ENCODE measurements around the gene KLHL9.

Gene KLHL9

DNA sequence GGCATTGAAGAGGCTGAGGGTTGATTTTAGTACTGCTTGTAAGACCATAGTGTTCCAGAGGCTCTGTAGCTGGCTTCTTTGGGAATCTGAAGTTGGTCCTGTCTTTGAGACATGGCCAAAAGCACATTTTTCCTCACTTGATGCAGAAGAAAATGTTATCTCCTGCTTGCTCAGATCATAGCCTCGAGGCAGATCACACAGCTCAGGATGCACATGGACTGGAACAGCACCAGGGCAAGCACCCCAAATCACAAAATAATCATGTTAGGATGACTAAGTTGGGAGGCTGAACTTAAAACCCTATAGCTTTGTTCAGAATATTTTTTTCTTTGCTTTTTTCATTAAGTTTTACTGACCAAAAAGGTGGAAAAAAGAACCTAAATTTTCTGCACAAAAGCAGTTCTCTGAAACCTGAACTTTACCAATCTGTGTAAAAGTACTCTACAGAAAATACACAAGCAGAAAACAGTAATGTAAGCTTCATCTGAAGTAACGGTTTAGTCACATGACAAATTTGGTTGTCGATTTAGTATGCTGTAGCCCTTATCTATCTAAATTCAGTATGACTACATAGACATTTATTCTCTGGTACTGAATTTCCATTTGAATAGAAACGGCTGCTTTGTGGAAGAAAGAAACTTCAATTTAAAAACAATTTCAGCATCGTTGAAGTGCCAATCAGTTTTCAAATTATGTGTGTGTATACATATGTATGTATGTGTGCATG is 3.4 kb downstream of the KLHL9 start:
- Mint-ChIP-seq H3K27ac (no peak overlapping the region), H3K9me3 (no peaks in the 10 kb centered on the region), H3K36me3 (ENCODE audit: low read depth) (peaks cover 43% of the 10 kb centered on the region), H3K27me3 (no peaks in the 10 kb centered on the region), H3K4me3 (peak overlapping the region; percentile 93), H3K4me1 (ENCODE audit: low read depth) (peaks cover 82% of the 10 kb centered on the region)

DNA sequence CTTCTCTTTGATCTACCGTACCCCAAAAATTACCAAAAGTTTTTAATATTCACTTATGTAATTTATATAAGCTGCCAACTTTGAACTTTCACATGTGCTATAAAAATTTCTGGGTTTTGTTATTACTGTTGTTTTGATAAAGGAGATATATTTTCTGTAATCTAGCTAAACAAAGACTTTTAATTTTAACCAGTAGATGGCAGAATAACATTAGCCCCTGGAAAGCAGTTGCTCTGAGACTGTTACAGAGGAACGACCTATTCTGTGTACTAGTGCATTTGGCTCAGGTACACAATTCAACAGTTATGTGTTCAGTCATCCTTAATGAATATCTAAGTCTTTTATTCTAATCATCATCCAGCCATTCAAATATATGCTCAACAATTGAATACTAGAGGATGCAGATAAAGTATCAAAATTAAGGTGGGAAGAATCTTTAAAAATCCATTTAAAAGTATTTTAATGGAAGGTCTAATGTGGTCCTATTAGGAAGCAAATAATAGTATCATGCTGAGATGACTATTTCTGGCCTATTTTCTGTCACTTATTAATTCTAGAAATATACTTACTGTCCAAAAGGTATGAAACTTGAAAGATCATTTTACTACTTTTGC is 8.6 kb downstream of the KLHL9 start:
- H3K27me3 Mint-ChIP-seq: no peaks in the 10 kb centered on the region
- peaks cover 52% of the 10 kb centered on the region for H3K36me3 Mint-ChIP-seq (ENCODE audit: low read depth)
- no peak overlapping the region for H3K4me3 Mint-ChIP-seq
- no peaks in the 10 kb centered on the region for H3K9me3 Mint-ChIP-seq
- H3K4me1 Mint-ChIP-seq (ENCODE audit: low read depth): peaks cover 45% of the 10 kb centered on the region
- H3K27ac Mint-ChIP-seq: no peak overlapping the region

DNA sequence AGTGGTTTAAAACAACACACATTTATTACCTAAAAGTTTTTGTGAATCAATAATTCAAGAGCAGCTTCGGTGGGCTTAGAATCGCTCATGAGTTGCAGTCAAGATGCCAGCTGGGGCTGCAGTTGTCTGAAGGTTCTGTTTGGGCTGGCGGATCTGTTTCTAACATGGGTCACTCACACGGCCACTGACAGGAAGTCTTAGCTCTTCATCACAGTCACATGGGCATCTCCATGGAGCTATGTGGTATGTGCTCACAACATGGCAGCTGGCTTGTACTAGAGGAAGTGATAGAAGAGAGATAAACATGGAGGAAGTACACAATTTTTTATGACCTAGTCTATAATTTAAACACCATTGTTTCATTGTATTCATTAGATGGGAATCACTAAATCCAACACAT is 11.2 kb downstream of the KLHL9 start:
- Mint-ChIP-seq H3K9me3 (no peaks in the 10 kb centered on the region), H3K4me3 (no peak overlapping the region), H3K4me1 (ENCODE audit: low read depth) (peaks cover 24% of the 10 kb centered on the region), H3K27ac (peak overlapping the region; percentile 33), H3K27me3 (no peaks in the 10 kb centered on the region), H3K36me3 (ENCODE audit: low read depth) (peaks cover 39% of the 10 kb centered on the region)

DNA sequence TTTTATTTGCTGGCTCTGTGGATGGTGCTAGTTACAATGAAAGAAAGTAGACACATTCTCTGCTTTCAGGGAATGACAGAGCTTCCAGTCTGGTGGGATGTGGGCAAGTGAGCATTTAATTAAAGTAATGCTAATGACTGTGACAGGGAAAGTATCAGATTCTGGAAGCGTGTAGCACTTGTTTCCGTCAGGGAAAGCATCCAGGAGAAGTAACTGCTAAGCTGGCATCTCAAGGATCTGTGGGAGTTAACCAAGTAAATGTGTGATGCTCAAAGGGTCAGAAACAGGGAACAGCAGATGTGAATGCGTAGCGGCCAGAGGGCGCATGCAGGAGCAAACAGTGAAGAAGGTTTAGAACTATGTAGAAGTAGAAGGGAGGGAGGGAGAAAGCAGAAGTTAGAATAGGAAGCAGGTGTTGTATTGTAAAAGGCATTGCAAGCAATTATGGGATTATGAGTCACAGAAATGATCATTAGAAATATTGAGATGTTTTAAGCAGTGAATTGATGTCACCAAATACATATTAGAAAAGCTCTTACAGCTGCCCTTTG is 12.2 kb downstream of the KLHL9 start:
- Mint-ChIP-seq H3K27me3 (no peaks in the 10 kb centered on the region), H3K9me3 (no peaks in the 10 kb centered on the region), H3K4me1 (ENCODE audit: low read depth) (peaks cover 19% of the 10 kb centered on the region), H3K36me3 (ENCODE audit: low read depth) (peaks cover 39% of the 10 kb centered on the region), H3K4me3 (no peak overlapping the region), H3K27ac (no peak overlapping the region)

DNA sequence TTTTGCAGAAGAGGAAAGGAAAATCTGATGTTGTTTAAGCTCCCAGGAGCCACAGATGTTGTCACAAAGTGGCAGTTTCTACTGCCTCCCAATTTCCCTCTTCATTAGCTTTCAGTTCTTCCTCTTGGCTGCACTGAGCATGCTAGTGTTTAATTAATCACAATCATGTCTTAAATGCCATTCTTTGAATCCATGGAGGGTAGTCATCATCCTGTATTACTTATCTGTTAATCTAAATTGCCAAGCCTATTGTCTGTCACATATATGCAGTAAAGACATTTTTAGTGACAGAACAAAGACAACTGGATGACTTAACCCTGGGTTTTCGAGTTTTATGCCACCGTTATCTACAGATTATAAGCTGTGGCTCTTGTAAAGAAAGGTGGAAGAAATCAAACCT is 14.7 kb downstream of the KLHL9 start:
- Mint-ChIP-seq H3K4me3 (no peak overlapping the region), H3K27me3 (no peaks in the 10 kb centered on the region), H3K27ac (no peak overlapping the region), H3K9me3 (no peaks in the 10 kb centered on the region), H3K36me3 (ENCODE audit: low read depth) (peaks cover 24% of the 10 kb centered on the region), H3K4me1 (ENCODE audit: low read depth) (peaks cover 4% of the 10 kb centered on the region)

DNA sequence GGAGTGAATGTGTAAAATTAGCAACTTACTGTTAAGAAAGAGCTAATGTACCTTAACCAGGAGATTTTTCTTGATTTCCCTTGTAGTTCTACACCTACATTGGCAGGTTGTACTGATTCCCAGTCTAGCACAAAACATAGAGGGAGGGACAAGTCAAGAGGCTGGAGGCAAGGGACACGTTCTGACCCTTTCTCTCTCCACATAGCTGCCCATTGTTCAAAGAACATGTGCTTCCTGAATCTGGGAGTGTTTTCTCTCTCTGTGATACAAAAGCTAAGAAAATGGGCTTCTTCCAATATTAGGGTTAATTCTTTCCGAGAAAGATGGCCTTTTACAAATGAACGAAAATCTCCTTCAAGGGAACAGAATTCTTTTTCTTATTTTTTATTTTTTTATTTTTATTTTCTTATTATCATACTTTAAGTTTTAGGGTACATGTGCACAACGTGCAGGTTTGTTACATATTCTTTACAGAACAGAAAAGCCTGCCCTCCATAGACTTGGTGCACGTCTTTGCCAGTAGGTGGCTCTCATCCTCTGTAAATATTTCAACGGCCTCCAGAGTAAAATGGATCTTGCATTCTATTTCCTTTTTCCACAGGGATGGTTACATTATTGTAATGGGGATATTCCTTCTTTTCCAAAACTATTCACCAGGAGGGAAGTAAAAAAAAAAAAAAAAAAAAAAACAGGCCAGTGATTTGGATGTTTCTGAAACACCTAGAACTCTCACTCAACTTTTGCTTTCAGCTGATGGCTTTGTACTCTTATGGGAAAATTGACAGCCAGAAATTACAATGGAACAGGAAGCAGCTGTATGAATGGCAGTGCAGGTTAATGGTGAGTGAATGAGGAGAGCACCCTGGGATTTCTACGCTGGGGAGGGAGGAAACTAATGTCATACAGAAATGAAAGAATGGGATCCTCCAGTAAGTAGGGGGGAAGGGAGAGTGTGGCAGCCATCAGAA is 17.0 kb downstream of the KLHL9 start:
- no peaks in the 10 kb centered on the region for H3K9me3 Mint-ChIP-seq
- H3K4me3 Mint-ChIP-seq: no peak overlapping the region
- H3K4me1 Mint-ChIP-seq (ENCODE audit: low read depth): peaks cover 4% of the 10 kb centered on the region
- peaks cover 10% of the 10 kb centered on the region for H3K36me3 Mint-ChIP-seq (ENCODE audit: low read depth)
- H3K27me3 Mint-ChIP-seq: no peaks in the 10 kb centered on the region
- H3K27ac Mint-ChIP-seq: no peak overlapping the region

DNA sequence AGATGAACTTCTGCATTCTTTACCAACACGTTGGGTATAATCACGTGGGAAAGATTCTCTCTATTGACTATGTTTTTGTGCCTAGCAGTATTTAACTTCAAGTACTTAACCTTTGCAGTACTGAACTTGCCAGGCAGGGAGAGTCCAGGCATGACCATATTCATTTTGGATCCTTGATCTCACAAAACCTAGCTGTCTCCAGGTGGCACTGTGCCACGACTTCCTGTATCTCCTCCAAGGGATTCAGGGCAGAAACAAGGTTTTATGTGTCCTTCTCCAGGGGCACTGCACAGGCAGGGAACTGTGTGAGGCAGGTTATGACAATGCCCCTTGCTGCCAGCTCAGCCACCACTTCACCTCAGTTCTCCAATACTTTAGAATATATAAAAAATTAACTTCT is 18.3 kb downstream of the KLHL9 start:
- H3K36me3 Mint-ChIP-seq (ENCODE audit: low read depth): no peaks in the 10 kb centered on the region
- no peaks in the 10 kb centered on the region for H3K27me3 Mint-ChIP-seq
- H3K27ac Mint-ChIP-seq: no peak overlapping the region
- H3K9me3 Mint-ChIP-seq: no peaks in the 10 kb centered on the region
- H3K4me1 Mint-ChIP-seq (ENCODE audit: low read depth): peaks cover 4% of the 10 kb centered on the region
- H3K4me3 Mint-ChIP-seq: no peak overlapping the region

DNA sequence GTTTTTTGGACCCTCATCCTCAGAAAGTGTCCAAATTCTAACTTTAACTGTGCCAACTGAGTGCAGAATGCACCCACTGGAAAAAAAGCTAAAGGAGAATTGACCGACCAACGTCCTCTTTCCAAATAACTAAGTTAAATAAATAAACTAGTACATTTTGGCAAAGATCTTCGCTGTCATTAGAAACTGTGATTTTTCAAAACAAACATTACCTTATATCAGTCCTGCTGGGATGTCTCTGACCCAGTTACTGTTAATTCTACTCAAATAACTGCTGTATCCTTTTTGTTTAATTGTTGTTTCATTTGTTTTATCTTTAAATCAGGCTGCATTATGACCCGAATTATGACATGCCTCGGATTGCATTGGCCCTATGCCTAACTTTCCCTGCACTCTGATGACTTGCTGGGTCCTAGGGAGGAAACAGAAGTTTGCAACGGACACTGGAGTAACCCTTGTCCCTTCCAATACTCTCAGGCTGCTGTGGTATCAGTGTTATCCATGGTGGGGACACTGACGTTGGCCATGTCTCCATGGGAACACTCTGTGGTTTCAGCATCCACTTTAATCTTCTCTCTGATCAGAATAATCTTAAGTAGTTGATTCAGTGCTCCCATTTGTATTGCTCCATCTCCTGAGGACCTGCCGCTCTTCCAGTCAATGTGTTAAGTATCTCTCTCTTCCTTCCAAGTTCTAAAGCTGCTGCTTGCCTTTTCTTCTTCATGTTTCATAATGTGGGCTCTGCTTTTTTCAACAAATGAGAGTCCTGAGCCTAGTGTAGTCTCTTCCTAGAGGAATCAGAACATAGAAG is 19.0 kb downstream of the KLHL9 start:
- Mint-ChIP-seq H3K27me3 (no peaks in the 10 kb centered on the region), H3K4me1 (ENCODE audit: low read depth) (peaks cover 4% of the 10 kb centered on the region), H3K9me3 (no peaks in the 10 kb centered on the region), H3K36me3 (ENCODE audit: low read depth) (no peaks in the 10 kb centered on the region), H3K27ac (no peak overlapping the region), H3K4me3 (no peak overlapping the region)

DNA sequence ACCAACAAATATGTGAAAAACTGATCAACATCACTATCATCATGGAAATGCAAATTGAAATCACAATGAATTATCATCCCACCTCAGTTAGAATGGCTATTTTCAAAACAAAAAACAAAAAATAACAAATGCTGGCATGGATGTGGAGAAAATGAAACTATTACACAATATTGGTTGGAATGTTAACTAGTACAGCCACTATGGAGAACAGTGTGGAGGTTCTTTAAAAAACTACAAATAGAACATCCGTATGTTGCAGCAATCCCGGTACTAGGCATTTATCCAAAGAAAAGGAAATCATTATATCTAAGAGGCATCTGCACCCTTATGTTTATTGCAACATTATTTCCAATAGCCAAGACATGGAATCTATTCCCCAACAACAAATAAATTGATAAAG is 21.1 kb downstream of the KLHL9 start:
- Mint-ChIP-seq H3K4me3 (no peak overlapping the region), H3K4me1 (ENCODE audit: low read depth) (peaks cover 4% of the 10 kb centered on the region), H3K27ac (no peak overlapping the region), H3K9me3 (no peaks in the 10 kb centered on the region), H3K36me3 (ENCODE audit: low read depth) (no peaks in the 10 kb centered on the region), H3K27me3 (no peaks in the 10 kb centered on the region)

DNA sequence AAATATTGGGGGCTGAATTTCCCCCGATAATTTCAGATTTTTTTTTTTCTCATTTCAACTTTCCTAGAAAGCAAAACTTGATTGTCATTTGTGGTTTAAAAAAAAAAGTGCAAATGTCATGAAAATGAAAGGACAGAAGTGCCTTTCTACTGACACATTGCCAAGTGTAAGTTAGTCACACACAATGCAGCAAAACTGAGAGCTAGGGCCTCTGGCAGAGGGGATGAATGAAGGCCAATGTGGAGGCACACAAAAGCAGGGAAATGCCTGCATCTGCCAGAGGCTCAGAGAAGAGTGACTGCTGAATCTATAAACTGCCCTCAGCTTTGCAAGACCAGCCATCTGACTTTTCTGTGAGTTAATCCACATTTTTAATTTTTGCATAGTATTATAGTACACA is 23.3 kb downstream of the KLHL9 start:
- no peak overlapping the region for H3K4me3 Mint-ChIP-seq
- no peaks in the 10 kb centered on the region for H3K36me3 Mint-ChIP-seq (ENCODE audit: low read depth)
- no peaks in the 10 kb centered on the region for H3K4me1 Mint-ChIP-seq (ENCODE audit: low read depth)
- no peaks in the 10 kb centered on the region for H3K9me3 Mint-ChIP-seq
- H3K27ac Mint-ChIP-seq: no peak overlapping the region
- peaks cover 12% of the 10 kb centered on the region for H3K27me3 Mint-ChIP-seq

DNA sequence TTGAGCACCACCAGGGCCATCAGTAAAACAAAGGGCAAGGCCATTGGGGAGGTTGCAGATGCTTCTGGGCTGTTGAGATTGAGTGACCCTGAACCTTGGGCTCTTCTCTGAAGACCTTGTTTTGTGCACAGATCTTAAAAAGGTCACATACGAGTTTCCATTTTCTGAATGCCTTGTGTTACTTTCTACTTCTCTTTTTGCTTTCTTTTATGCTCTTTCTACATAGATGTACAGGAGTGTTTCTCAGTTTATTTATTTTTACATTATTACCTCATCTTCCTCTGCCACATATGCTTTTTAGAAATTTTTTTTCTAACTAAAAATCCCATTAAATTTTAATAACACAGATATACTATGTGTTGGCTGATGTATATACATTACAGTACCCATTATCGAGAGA is 30.0 kb downstream of the KLHL9 start, which contains the start of gene IFNA5:
TSS of gene IFNA5 (minus strand) at position 101 of the 400 bp plus-strand sequence. CDS start at position 44, 57 bp downstream.
- no peak within 1 kb of the TSS for H3K27ac Mint-ChIP-seq
- no peaks in the 10 kb centered on the region for H3K9me3 Mint-ChIP-seq
- no peaks in the 10 kb centered on the region for H3K4me1 Mint-ChIP-seq (ENCODE audit: low read depth)
- H3K27me3 Mint-ChIP-seq: peaks cover 48% of the 10 kb centered on the region
- H3K36me3 Mint-ChIP-seq (ENCODE audit: low read depth): no peaks in the 10 kb centered on the region
- H3K4me3 Mint-ChIP-seq: no peak within 1 kb of the TSS

DNA sequence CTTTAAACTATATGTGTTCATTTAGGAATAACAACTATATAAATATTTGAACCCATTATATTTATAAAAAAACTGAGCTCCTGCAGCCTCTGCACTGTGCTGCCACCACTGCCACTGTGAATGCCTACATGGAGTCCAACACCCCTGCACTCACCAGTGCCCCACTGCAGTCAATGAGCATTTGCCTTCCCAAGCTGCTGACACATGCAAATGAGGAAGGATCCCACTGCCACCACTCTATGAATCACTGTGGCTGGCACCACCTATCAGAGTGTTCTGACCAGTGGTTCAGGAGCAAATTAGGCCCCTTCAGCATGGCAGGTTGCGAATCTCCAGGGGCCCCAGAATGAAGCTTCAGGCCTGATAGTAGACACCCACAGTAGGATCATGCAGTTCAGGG is 39.2 kb downstream of the KLHL9 start:
- Mint-ChIP-seq H3K4me1 (ENCODE audit: low read depth) (peaks cover 19% of the 10 kb centered on the region), H3K27ac (no peak overlapping the region), H3K36me3 (ENCODE audit: low read depth) (no peaks in the 10 kb centered on the region), H3K27me3 (peaks cover 47% of the 10 kb centered on the region), H3K4me3 (no peak overlapping the region), H3K9me3 (peaks cover 3% of the 10 kb centered on the region)

DNA sequence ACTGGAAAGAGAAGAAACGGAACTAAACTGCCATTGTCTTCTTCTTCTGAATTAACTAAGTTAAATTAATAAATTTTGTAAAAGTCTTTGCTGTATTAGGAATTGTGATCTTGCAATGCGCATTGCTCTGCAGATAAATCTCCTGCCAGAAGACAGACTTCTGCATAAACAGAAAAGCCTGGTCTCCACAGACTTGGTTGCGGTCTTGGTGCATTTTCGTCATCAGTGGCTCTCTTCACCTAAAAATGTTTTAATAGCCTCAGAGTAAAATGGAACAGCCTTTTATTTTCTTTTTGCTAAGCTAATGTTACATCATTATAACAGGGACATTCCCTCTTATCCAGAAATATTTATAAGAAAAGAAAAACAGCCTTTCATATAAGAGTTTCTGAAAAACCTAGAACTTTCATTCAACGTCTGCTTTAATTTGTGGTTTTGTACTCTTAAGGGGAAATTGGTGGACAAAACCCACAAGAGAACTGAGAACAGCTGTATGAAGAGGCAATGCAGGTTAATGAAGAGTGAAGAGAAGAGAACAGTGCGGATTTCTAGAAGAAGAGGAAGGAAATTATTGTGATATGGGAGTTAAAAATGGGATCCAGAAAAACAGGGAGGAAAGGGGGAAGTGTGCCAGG is 40.2 kb downstream of the KLHL9 start:
- Mint-ChIP-seq H3K27me3 (peaks cover 38% of the 10 kb centered on the region), H3K4me1 (ENCODE audit: low read depth) (peaks cover 19% of the 10 kb centered on the region), H3K36me3 (ENCODE audit: low read depth) (no peaks in the 10 kb centered on the region), H3K9me3 (peaks cover 2% of the 10 kb centered on the region), H3K4me3 (no peak overlapping the region), H3K27ac (no peak overlapping the region)

DNA sequence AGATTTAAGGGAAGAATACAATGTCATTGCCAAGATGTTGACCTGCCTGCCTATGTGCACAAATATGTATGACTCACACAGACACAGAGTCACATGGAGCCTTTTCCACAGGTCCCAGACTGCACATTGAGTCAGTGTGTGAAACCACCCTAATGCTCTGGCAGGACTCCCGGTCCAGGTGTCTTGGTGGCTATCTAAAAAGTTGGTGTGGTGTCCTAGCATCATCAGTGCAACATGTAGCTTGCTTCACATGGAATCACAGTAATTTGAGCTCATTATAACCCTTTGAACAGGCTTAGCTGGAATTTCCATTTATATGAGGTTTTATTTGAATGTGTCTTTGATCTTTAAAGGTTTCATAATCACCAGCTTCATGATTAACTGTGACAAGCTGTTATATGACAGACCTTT is 40.8 kb downstream of the KLHL9 start:
- Mint-ChIP-seq H3K27ac (no peak overlapping the region), H3K4me1 (ENCODE audit: low read depth) (peaks cover 19% of the 10 kb centered on the region), H3K27me3 (peaks cover 35% of the 10 kb centered on the region), H3K9me3 (no peaks in the 10 kb centered on the region), H3K4me3 (no peak overlapping the region), H3K36me3 (ENCODE audit: low read depth) (no peaks in the 10 kb centered on the region)
